MM.1S (cell line): ENCODE measurements around the gene TPM2.

Experiments
- DNase-seq: peaks from one replicate; pipeline ENCODE4 v3.0.0-alpha.2; 2015
- H2AFZ ChIP-seq: fragments of 300-600 bp; sonication (generic); 2 replicates; pipeline ENCODE4 v1.6.0; 2016; ENCODE audit warnings: antibody characterized with exemption, low read length
- H3F3A ChIP-seq: fragments of 300-600 bp; sonication (generic); 2 replicates; pipeline ENCODE4 v1.6.1; 2016; ENCODE audit warnings: mild to moderate bottlenecking, antibody characterized with exemption, low read length, moderate library complexity, mixed read lengths; ENCODE audit not compliant: insufficient read depth
- H3K27ac ChIP-seq: fragments of 300-600 bp; sonication (generic); 2 replicates; pipeline ENCODE4 v1.5.1; 2016; ENCODE audit warnings: mild to moderate bottlenecking, low read length
- H3K27me3 ChIP-seq: fragments of 300-600 bp; sonication (generic); replicated peaks from 2 replicates; pipeline ENCODE4 v1.6.0; 2016; ENCODE audit warnings: low read length; ENCODE audit not compliant: insufficient read depth
- H3K36me3 ChIP-seq: fragments of 300-600 bp; sonication (generic); replicated peaks from 2 replicates; pipeline ENCODE4 v1.6.1; 2016; ENCODE audit warnings: mild to moderate bottlenecking, low read length, mixed read lengths; ENCODE audit not compliant: insufficient read depth
- H3K4me1 ChIP-seq: fragments of 300-600 bp; sonication (generic); 2 replicates; pipeline ENCODE4 v1.6.1; 2016; ENCODE audit warnings: low read length, mixed read lengths
- H3K4me2 ChIP-seq: fragments of 300-600 bp; sonication (generic); 2 replicates; pipeline ENCODE4 v1.6.0; 2016; ENCODE audit warnings: low read depth, low read length
- H3K4me3 ChIP-seq: fragments of 300-600 bp; sonication (generic); 2 replicates; pipeline ENCODE4 v1.5.1; 2016; ENCODE audit warnings: low read length, mixed read lengths
- H3K79me2 ChIP-seq: fragments of 300-600 bp; sonication (generic); 2 replicates; pipeline ENCODE4 v1.6.1; 2016; ENCODE audit warnings: mixed run types, low read length, mixed read lengths
- H3K9ac ChIP-seq: fragments of 300-600 bp; sonication (generic); 2 replicates; pipeline ENCODE4 v1.6.1; 2016; ENCODE audit warnings: low read length, mixed read lengths
- H3K9me2 ChIP-seq: fragments of 300-600 bp; sonication (generic); replicated peaks from 2 replicates; pipeline ENCODE4 v1.6.1; 2016; ENCODE audit warnings: mild to moderate bottlenecking, low read length, mixed read lengths; ENCODE audit not compliant: insufficient read depth
- H3K9me3 ChIP-seq: fragments of 300-600 bp; sonication (generic); replicated peaks from 2 replicates; pipeline ENCODE4 v1.6.1; 2016; ENCODE audit warnings: mild to moderate bottlenecking, low read length, mixed read lengths; ENCODE audit not compliant: insufficient read depth
- H4K20me1 ChIP-seq: fragments of 300-600 bp; sonication (generic); 2 replicates; pipeline ENCODE4 v1.6.1; 2016; ENCODE audit warnings: mild to moderate bottlenecking, low read length, moderate library complexity, mixed read lengths; ENCODE audit not compliant: insufficient read depth
- CTCF ChIP-seq: fragments of 300-600 bp; sonication (generic); IDR thresholded peaks from 2 replicates; pipeline ENCODE4 v1.5.1; 2016; ENCODE audit warnings: antibody characterized with exemption, low read length, mixed read lengths
- EZH2 ChIP-seq: fragments of 300-600 bp; sonication (generic); optimal IDR thresholded peaks from 2 replicates; pipeline ENCODE3; 2017; ENCODE audit warnings: low read depth, mild to moderate bottlenecking, antibody characterized with exemption, low read length, mixed read lengths
- EZH2phosphoT487 ChIP-seq: fragments of 300-600 bp; sonication (generic); IDR thresholded peaks from 2 replicates; pipeline ENCODE4 v1.6.1; 2018; ENCODE audit warnings: antibody characterized with exemption, low read length

TPM2 gene

GRCh38 chr9:35682520-35683315 lies 7.0 kb downstream of the TPM2 start:
- Histone ChIP-seq H2AFZ (no peak overlapping the region), H4K20me1 (no peaks in the 10 kb centered on the region), H3K79me2 (no peaks in the 10 kb centered on the region), H3K27me3 (no peaks in the 10 kb centered on the region), H3K4me1 (no peaks in the 10 kb centered on the region), H3K4me2 (no peak overlapping the region), H3K4me3 (no peak overlapping the region), H3K9me2 (no peaks in the 10 kb centered on the region), H3K27ac (no peak overlapping the region), H3K9ac (no peak overlapping the region), H3K36me3 (no peaks in the 10 kb centered on the region), H3K9me3 (no peaks in the 10 kb centered on the region), H3F3A (no peaks in the 10 kb centered on the region)
- no peak for TF ChIP-seq EZH2phosphoT487
- no peak for TF ChIP-seq CTCF
- TF ChIP-seq EZH2, result no peak
- no peak for DNase-seq

GRCh38 chr9:35682051-35682450 lies 7.7 kb downstream of the TPM2 start:
- Histone ChIP-seq H3K27ac (no peak overlapping the region), H3K9me3 (no peaks in the 10 kb centered on the region), H3K4me2 (no peak overlapping the region), H3F3A (no peaks in the 10 kb centered on the region), H4K20me1 (no peaks in the 10 kb centered on the region), H3K79me2 (no peaks in the 10 kb centered on the region), H3K9me2 (no peaks in the 10 kb centered on the region), H3K27me3 (no peaks in the 10 kb centered on the region), H3K4me1 (no peaks in the 10 kb centered on the region), H3K36me3 (no peaks in the 10 kb centered on the region), H3K4me3 (no peak overlapping the region), H3K9ac (no peak overlapping the region), H2AFZ (no peak overlapping the region)
- no peak for TF ChIP-seq EZH2phosphoT487
- TF ChIP-seq CTCF, result no peak
- DNase-seq, result no peak

DNA sequence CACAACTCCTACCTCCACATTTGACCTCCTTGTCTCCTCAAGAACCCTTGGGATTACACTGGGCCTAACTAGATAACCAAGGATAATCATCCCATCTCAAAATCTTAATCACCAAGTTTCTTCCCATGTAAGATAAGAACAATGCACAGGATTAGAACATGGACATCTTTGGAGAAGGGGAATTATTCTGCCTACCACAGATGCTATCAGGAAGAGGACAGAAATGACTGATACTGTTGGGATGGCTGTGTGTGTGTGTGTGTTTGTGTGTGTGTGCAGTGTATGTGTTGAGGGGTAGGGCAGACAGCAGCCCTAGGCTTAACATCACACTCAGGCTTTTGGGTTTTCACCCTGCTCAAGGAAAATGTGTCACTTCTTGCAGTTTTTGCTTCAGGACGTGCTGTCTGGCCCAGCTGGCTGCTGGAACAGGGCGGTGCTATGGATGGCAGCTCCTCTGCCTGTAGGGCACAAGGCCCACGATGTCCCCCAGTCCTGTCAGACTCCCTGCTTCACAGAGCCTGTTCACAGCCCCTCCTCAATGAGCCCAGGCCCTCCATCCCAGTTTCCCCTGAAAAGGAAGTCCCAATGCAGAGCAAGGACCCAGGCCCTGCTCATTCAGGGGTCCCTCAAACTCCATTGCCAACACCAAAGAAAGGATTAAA lies 8.3 kb downstream of the TPM2 start:
- no peak overlapping the region for H3K9ac ChIP-seq
- no peak for DNase-seq
- no peaks in the 10 kb centered on the region for H3K9me2 ChIP-seq
- no peak overlapping the region for H3K4me2 ChIP-seq
- 0 out of 2 replicates have a peak, but pooled peaks cover under 1% of the 10 kb centered on the region for H3K27me3 ChIP-seq
- H3K4me3 ChIP-seq, result no peak overlapping the region
- H3K4me1 ChIP-seq, result no peaks in the 10 kb centered on the region
- H3K36me3 ChIP-seq, result no peaks in the 10 kb centered on the region
- H2AFZ ChIP-seq, result no peak overlapping the region
- no peaks in the 10 kb centered on the region for H3K79me2 ChIP-seq
- H4K20me1 ChIP-seq, result no peaks in the 10 kb centered on the region
- TF ChIP-seq CTCF (no peak), EZH2phosphoT487 (no peak), EZH2 (no peak)
- no peaks in the 10 kb centered on the region for H3F3A ChIP-seq
- no peaks in the 10 kb centered on the region for H3K9me3 ChIP-seq
- no peak overlapping the region for H3K27ac ChIP-seq
